H9 (cell line): ENCODE results near the gene HBS1L. TPM values are rescaled to one million over a fixed set of nuclear protein-coding genes. Genes with fewer than 3 reads are reported as not detected.

ENCODE experiments used
- DNase-seq: peaks from one replicate; pipeline ENCODE4 v3.0.0-alpha.2; 2017
- H2AFZ ChIP-seq: one replicate; pipeline ENCODE4 v1.6.1; 2013; ENCODE audit warnings: mild to moderate bottlenecking, low read length, control low read depth, moderate library complexity
- H2AK5ac ChIP-seq: 2 replicates; pipeline ENCODE4 v1.6.1; 2013; ENCODE audit warnings: low read length, control low read depth, mixed read lengths; ENCODE audit not compliant: insufficient read length
- H2BK120ac ChIP-seq: one replicate; pipeline ENCODE4 v1.6.1; 2013; ENCODE audit warnings: low read depth, mild to moderate bottlenecking, low read length, control low read depth, inconsistent platforms; ENCODE audit not compliant: poor library complexity, severe bottlenecking
- H2BK12ac ChIP-seq: 2 replicates; pipeline ENCODE4 v1.6.1; 2013; ENCODE audit warnings: low read length, control low read depth, mixed read lengths, low read depth; ENCODE audit not compliant: insufficient read length
- H2BK15ac ChIP-seq: 2 replicates; pipeline ENCODE4 v1.6.1; 2013; ENCODE audit warnings: low read depth, low read length, control low read depth
- H2BK20ac ChIP-seq: one replicate; pipeline ENCODE4 v1.6.1; 2013; ENCODE audit warnings: low read depth, mild to moderate bottlenecking, low read length, control low read depth, inconsistent platforms; ENCODE audit not compliant: poor library complexity, severe bottlenecking
- H2BK5ac ChIP-seq: 2 replicates; pipeline ENCODE4 v1.6.1; 2013; ENCODE audit warnings: low read length, control low read depth, mixed read lengths; ENCODE audit not compliant: insufficient read length
- H3K14ac ChIP-seq: 2 replicates; pipeline ENCODE4 v1.6.1; 2013; ENCODE audit warnings: low read length, control low read depth; ENCODE audit not compliant: insufficient read depth
- H3K18ac ChIP-seq: 2 replicates; pipeline ENCODE4 v1.6.1; 2013; ENCODE audit warnings: low read depth, mild to moderate bottlenecking, mixed read lengths, low read length, control low read depth; ENCODE audit not compliant: insufficient read length
- H3K23ac ChIP-seq: 2 replicates; pipeline ENCODE4 v1.6.1; 2013; ENCODE audit warnings: low read length, control low read depth, mixed read lengths, low read depth; ENCODE audit not compliant: insufficient read length
- H3K23me2 ChIP-seq: 2 replicates; pipeline ENCODE4 v1.6.1; 2013; ENCODE audit warnings: low read depth, mild to moderate bottlenecking, mixed read lengths, low read length, control low read depth; ENCODE audit not compliant: insufficient read length, poor library complexity, severe bottlenecking
- H3K27ac ChIP-seq: 2 replicates; pipeline ENCODE4 v1.5.1; 2013; ENCODE audit warnings: low read length, control low read depth, mixed read lengths, low read depth; ENCODE audit not compliant: insufficient read length
- H3K27me3 ChIP-seq: 2 replicates; pipeline ENCODE4 v1.6.1; 2013; ENCODE audit warnings: low read length, control low read depth, inconsistent platforms; ENCODE audit not compliant: insufficient read depth
- H3K4ac ChIP-seq: 2 replicates; pipeline ENCODE4 v1.6.1; 2013; ENCODE audit warnings: low read depth, mild to moderate bottlenecking, control low read depth, inconsistent platforms, low read length, moderate library complexity
- H3K4me1 ChIP-seq: 2 replicates; pipeline ENCODE4 v1.6.1; 2013; ENCODE audit warnings: low read length, control low read depth, inconsistent platforms; ENCODE audit not compliant: insufficient read depth
- H3K4me2 ChIP-seq: 2 replicates; pipeline ENCODE4 v1.6.1; 2013; ENCODE audit warnings: low read length, control low read depth, mixed read lengths; ENCODE audit not compliant: insufficient read length, insufficient read depth
- H3K56ac ChIP-seq: 2 replicates; pipeline ENCODE4 v1.6.1; 2013; ENCODE audit warnings: low read depth, mild to moderate bottlenecking, mixed read lengths, low read length, control low read depth; ENCODE audit not compliant: insufficient read length
- H3K79me1 ChIP-seq: 2 replicates; pipeline ENCODE4 v1.6.1; 2013; ENCODE audit warnings: low read depth, mild to moderate bottlenecking, moderate library complexity, low read length, control low read depth, inconsistent platforms; ENCODE audit not compliant: insufficient read depth, poor library complexity, severe bottlenecking
- H3K79me2 ChIP-seq: 2 replicates; pipeline ENCODE4 v1.6.1; 2013; ENCODE audit warnings: low read length, control low read depth, inconsistent platforms; ENCODE audit not compliant: insufficient read depth
- H3K9ac ChIP-seq: 2 replicates; pipeline ENCODE4 v1.6.1; 2013; ENCODE audit warnings: low read length, control low read depth, mixed read lengths; ENCODE audit not compliant: insufficient read length; ENCODE audit errors: extremely low read depth
- H3K9me3 ChIP-seq: one replicate; pipeline ENCODE4 v1.6.1; 2013; ENCODE audit warnings: low read depth, low read length, inconsistent platforms; ENCODE audit not compliant: control insufficient read depth
- H3T11ph ChIP-seq: one replicate; pipeline ENCODE4 v1.6.1; 2013; ENCODE audit warnings: mild to moderate bottlenecking, low read length, control low read depth, inconsistent platforms
- H4K20me1 ChIP-seq: one replicate; pipeline ENCODE4 v1.6.1; 2013; ENCODE audit not compliant: control insufficient read depth, insufficient read length, insufficient read depth
- H4K5ac ChIP-seq: 2 replicates; pipeline ENCODE4 v1.6.1; 2013; ENCODE audit warnings: low read depth, mild to moderate bottlenecking, mixed read lengths, low read length, control low read depth; ENCODE audit not compliant: insufficient read length
- H4K8ac ChIP-seq: replicated peaks from 2 replicates; pipeline ENCODE4 v1.6.1; 2013; ENCODE audit warnings: low read length, control low read depth, mixed read lengths, low read depth; ENCODE audit not compliant: insufficient read length
- H4K91ac ChIP-seq: 2 replicates; pipeline ENCODE4 v1.6.1; 2013; ENCODE audit warnings: low read depth, mild to moderate bottlenecking, moderate library complexity, mixed read lengths, low read length, control low read depth; ENCODE audit not compliant: insufficient read length
- H3K27ac Mint-ChIP-seq, 3 experiments: 2 replicates in 2 of 3; 3 replicates in 1 of 3; pipeline ENCODE4 v1.8.0; 2020 to 2021; ENCODE audit warnings: mixed read lengths in 3 of 3, mild to moderate bottlenecking in 1 of 3, moderate library complexity in 1 of 3
- H3K27me3 Mint-ChIP-seq: 2 replicates; pipeline ENCODE4 v1.8.0; 2021; ENCODE audit warnings: low read depth, mild to moderate bottlenecking, moderate library complexity, mixed read lengths
- H3K36me3 Mint-ChIP-seq, 3 experiments: 2 replicates in 2 of 3; 3 replicates in 1 of 3; pipeline ENCODE4 v1.8.0; 2020 to 2021; ENCODE audit warnings: low read depth in 3 of 3, mixed read lengths in 3 of 3; ENCODE audit not compliant: insufficient read depth in 1 of 3
- H3K4me1 Mint-ChIP-seq, 2 experiments: 2 replicates each; pipeline ENCODE4 v1.8.0; 2020; ENCODE audit warnings: mixed read lengths in 2 of 2
- H3K4me3 Mint-ChIP-seq, 2 experiments: 2 replicates in 1 of 2; 3 replicates in 1 of 2; pipeline ENCODE4 v1.8.0; 2020 to 2021; ENCODE audit warnings: mild to moderate bottlenecking in 2 of 2, mixed read lengths in 2 of 2, moderate library complexity in 1 of 2
- H3K9me3 Mint-ChIP-seq, 2 experiments: 2 replicates in 1 of 2; 3 replicates in 1 of 2; pipeline ENCODE4 v1.8.0; 2020; ENCODE audit warnings: mild to moderate bottlenecking in 2 of 2, mixed read lengths in 2 of 2, moderate library complexity in 1 of 2
- WGBS: extraction: QIAGEN DNeasy Blood & Tissue Kit; methylation state at CpG from one replicate; pipeline ENCODE4 v1.1.7; 2013; ENCODE audit warnings: missing lambda C conversion rate, low lambda C conversion rate, mixed read lengths; ENCODE audit not compliant: insufficient read length; ENCODE audit errors: extremely low coverage; 5-methylcytosine and 5-hydroxymethylcytosine counted together
- total RNA-seq: library from RNA; stranded (reverse); gene quantifications from 2 replicates; pipeline ENCODE4 v1.2.1, GENCODE V29; 2021
- TF ChIP-seq, protein P1 (sequence below): fragments of 200-600 bp; sonication (generic); conservative IDR thresholded peaks from 3 replicates; pipeline ENCODE4 v1.8.0; 2021; ENCODE audit warnings: antibody characterized with exemption, mild to moderate bottlenecking

Gene HBS1L
- total RNA-seq, 1 experiment from 2014 or later = 110 TPM

DNA sequence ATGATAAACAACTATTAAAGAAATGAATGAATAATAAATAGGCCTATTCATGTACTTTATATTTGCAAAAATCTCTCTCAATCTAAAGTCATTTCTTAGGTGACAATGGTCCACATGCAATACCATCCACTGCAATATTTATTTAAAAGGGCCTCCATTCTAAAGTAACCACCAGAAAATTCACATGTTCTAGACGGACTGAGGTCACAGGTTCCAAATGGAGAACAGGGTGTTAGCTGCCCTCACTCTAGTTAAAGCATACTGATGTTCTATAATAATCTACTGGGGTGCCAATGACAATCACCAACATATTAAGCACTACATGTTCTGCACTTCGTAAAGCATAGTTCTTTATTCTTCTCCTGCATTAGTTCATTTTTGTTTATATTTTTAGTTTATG, 1.2 kb downstream of the HBS1L start:
- Histone ChIP-seq H3T11ph (no peak overlapping the region), H3K4me1 (no peaks in the 10 kb centered on the region), H3K27ac (no peak overlapping the region), H3K79me1 (peaks cover 3% of the 10 kb centered on the region), H3K56ac (no peak overlapping the region), H4K8ac (no peak overlapping the region), H4K91ac (no peak overlapping the region), H3K79me2 (peaks cover 25% of the 10 kb centered on the region; the same call in 1 of the 2 replicates), H2BK20ac (no peak overlapping the region), H3K4me2 (peak overlapping the region; percentile 82), H3K9ac (peak overlapping the region; percentile 29), H3K27me3 (no peaks in the 10 kb centered on the region), H2AK5ac (no peak overlapping the region), H3K9me3 (no peaks in the 10 kb centered on the region), H2BK15ac (no peak overlapping the region), H3K18ac (no peak overlapping the region), H3K4ac (no peak overlapping the region), H2BK5ac (no peak overlapping the region), H2AFZ (no peak overlapping the region), H3K23ac (no peak overlapping the region), H4K5ac (no peak overlapping the region), H3K23me2 (no peaks in the 10 kb centered on the region), H4K20me1 (no peaks in the 10 kb centered on the region), H3K14ac (no peak overlapping the region), H2BK120ac (no peak overlapping the region), H2BK12ac (no peak overlapping the region)
- no peaks in the 10 kb centered on the region for H3K9me3 Mint-ChIP-seq
- peak overlapping the region; percentile 95 to 100 for H3K4me3 Mint-ChIP-seq
- WGBS = no CpG with 5 or more reads among the region's 2 CpGs
- H3K4me1 Mint-ChIP-seq = peaks cover 13 to 16% of the 10 kb centered on the region in 2 experiments
- no peak for DNase-seq
- TF ChIP-seq, protein P1, sequence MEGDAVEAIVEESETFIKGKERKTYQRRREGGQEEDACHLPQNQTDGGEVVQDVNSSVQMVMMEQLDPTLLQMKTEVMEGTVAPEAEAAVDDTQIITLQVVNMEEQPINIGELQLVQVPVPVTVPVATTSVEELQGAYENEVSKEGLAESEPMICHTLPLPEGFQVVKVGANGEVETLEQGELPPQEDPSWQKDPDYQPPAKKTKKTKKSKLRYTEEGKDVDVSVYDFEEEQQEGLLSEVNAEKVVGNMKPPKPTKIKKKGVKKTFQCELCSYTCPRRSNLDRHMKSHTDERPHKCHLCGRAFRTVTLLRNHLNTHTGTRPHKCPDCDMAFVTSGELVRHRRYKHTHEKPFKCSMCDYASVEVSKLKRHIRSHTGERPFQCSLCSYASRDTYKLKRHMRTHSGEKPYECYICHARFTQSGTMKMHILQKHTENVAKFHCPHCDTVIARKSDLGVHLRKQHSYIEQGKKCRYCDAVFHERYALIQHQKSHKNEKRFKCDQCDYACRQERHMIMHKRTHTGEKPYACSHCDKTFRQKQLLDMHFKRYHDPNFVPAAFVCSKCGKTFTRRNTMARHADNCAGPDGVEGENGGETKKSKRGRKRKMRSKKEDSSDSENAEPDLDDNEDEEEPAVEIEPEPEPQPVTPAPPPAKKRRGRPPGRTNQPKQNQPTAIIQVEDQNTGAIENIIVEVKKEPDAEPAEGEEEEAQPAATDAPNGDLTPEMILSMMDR = no peak
- H3K27me3 Mint-ChIP-seq = no peaks in the 10 kb centered on the region; the same call in 1 of the 2 replicates
- H3K36me3 Mint-ChIP-seq = peaks cover 3 to 12% (median 8%) of the 10 kb centered on the region in 3 experiments; a peak in 6 of 7 replicates
- peak overlapping the region in 1 of 3 experiments; percentile 100; a peak in 2 of 7 replicates for H3K27ac Mint-ChIP-seq
